IMR-90 (cell line): ENCODE results near the gene SYNRG. TPM values are rescaled to one million over a fixed set of nuclear protein-coding genes. Genes with fewer than 3 reads are reported as not detected.

Experiments
- ATAC-seq: fragments of 200-7000 bp; cut with Tn5 transposase; 2 replicates; pipeline ENCODE4 v1.9.1; 2020; ENCODE audit warnings: low read depth, mild to moderate bottlenecking, moderate library complexity
- BruUV-seq: library from RNA; stranded (reverse); fragments of 400-500 nt; replicated peaks from 2 replicates; lab custom pipeline; 2021; lab: Mats Ljungman, UMichigan
- CTCF ChIA-PET: fragments of 300-600 bp; formaldehyde crosslinking; extraction: SDS; loops from one replicate; lab custom pipeline; 2021; ENCODE audit warnings: antibody characterized with exemption; lab: Yijun Ruan, JAX
- POLR2A ChIA-PET: fragments of 300-600 bp; sonication (Branson Sonifier 250); formaldehyde crosslinking; loops from one replicate; lab custom pipeline; 2022; ENCODE audit warnings: antibody characterized with exemption; ENCODE audit not compliant: unreplicated experiment; lab: Charles Lee
- DNase-seq: peaks from one replicate; pipeline ENCODE4 v3.0.0; 2013
- H2AFZ ChIP-seq: replicated peaks from 2 replicates; pipeline ENCODE3; 2013; ENCODE audit warnings: low read length, mild to moderate bottlenecking; ENCODE audit not compliant: poor library complexity
- H2AK5ac ChIP-seq: 2 replicates; pipeline ENCODE4 v1.6.1; 2013; ENCODE audit warnings: low read depth, low read length, inconsistent platforms
- H2AK9ac ChIP-seq: replicated peaks from 2 replicates; pipeline ENCODE3; 2013; ENCODE audit warnings: mild to moderate bottlenecking, low read depth, low read length, moderate library complexity; ENCODE audit not compliant: poor library complexity
- H2BK120ac ChIP-seq: 2 replicates; pipeline ENCODE4 v1.6.1; 2013; ENCODE audit warnings: low read depth, low read length, inconsistent platforms
- H2BK15ac ChIP-seq: 3 replicates; pipeline ENCODE4 v1.6.1; 2013; ENCODE audit warnings: low read depth, low read length, inconsistent platforms
- H2BK20ac ChIP-seq: 2 replicates; pipeline ENCODE4 v1.6.1; 2013; ENCODE audit warnings: low read depth, mild to moderate bottlenecking, inconsistent platforms, low read length, moderate library complexity
- H2BK5ac ChIP-seq: 2 replicates; pipeline ENCODE4 v1.6.1; 2013; ENCODE audit warnings: mild to moderate bottlenecking, low read depth, low read length, inconsistent platforms; ENCODE audit not compliant: poor library complexity, severe bottlenecking
- H3K14ac ChIP-seq: replicated peaks from 2 replicates; pipeline ENCODE4 v1.6.1; 2013; ENCODE audit warnings: low read depth, low read length, inconsistent platforms
- H3K18ac ChIP-seq: 2 replicates; pipeline ENCODE4 v1.6.1; 2013; ENCODE audit warnings: low read depth, low read length, control low read depth
- H3K23ac ChIP-seq: 2 replicates; pipeline ENCODE4 v1.6.1; 2013; ENCODE audit warnings: low read depth, low read length, inconsistent platforms
- H3K27ac ChIP-seq: 2 replicates; pipeline ENCODE4 v1.5.1; 2013; ENCODE audit warnings: mild to moderate bottlenecking, control low read depth, low read length; ENCODE audit not compliant: insufficient read depth
- H3K27me3 ChIP-seq: 2 replicates; pipeline ENCODE4 v1.6.1; 2013; ENCODE audit warnings: low read length; ENCODE audit not compliant: control insufficient read depth, insufficient read depth
- H3K36me3 ChIP-seq: 2 replicates; pipeline ENCODE4 v1.6.1; 2013; ENCODE audit warnings: low read length, mixed read lengths; ENCODE audit not compliant: control insufficient read depth, insufficient read depth
- H3K4ac ChIP-seq: 2 replicates; pipeline ENCODE4 v1.6.1; 2013; ENCODE audit warnings: low read depth, low read length, inconsistent platforms
- H3K4me1 ChIP-seq: 2 replicates; pipeline ENCODE4 v1.6.1; 2013; ENCODE audit warnings: low read length, mixed read lengths; ENCODE audit not compliant: control insufficient read depth, insufficient read depth
- H3K4me2 ChIP-seq: 2 replicates; pipeline ENCODE4 v1.6.1; 2013; ENCODE audit warnings: low read depth, mild to moderate bottlenecking, control low read depth, low read length, moderate library complexity
- H3K4me3 ChIP-seq: 2 replicates; pipeline ENCODE4 v1.5.1; 2013; ENCODE audit warnings: low read depth, mild to moderate bottlenecking, control low read depth, low read length, moderate library complexity; ENCODE audit not compliant: insufficient read depth
- H3K56ac ChIP-seq: 2 replicates; pipeline ENCODE4 v1.6.1; 2013; ENCODE audit warnings: low read length, inconsistent platforms; ENCODE audit not compliant: insufficient read depth; ENCODE audit errors: extremely low read depth
- H3K79me1 ChIP-seq, 2 experiments: 2 replicates each; pipeline ENCODE4 v1.6.1; 2013; ENCODE audit warnings: low read length in 2 of 2, inconsistent platforms in 1 of 2, low read depth in 1 of 2
- H3K9ac ChIP-seq: 2 replicates; pipeline ENCODE4 v1.6.1; 2013; ENCODE audit warnings: low read depth, low read length, control low read depth
- H3K9me1 ChIP-seq: 2 replicates; pipeline ENCODE4 v1.6.1; 2013; ENCODE audit warnings: low read length, inconsistent platforms; ENCODE audit not compliant: insufficient read depth
- H3K9me3 ChIP-seq: 2 replicates; pipeline ENCODE4 v1.6.1; 2013; ENCODE audit warnings: low read length; ENCODE audit not compliant: control insufficient read depth, insufficient read depth
- H4K20me1 ChIP-seq: 2 replicates; pipeline ENCODE4 v1.6.1; 2013; ENCODE audit warnings: low read length, inconsistent platforms; ENCODE audit not compliant: insufficient read depth
- H4K5ac ChIP-seq: 2 replicates; pipeline ENCODE4 v1.6.1; 2013; ENCODE audit warnings: mild to moderate bottlenecking, low read depth, low read length, control low read depth
- H4K8ac ChIP-seq, 2 experiments: 2 replicates each; pipeline ENCODE4 v1.6.1; 2013; ENCODE audit warnings: low read depth in 2 of 2, low read length in 2 of 2, control low read depth in 1 of 2, inconsistent platforms in 1 of 2
- H4K91ac ChIP-seq: 2 replicates; pipeline ENCODE4 v1.6.1; 2013; ENCODE audit warnings: low read depth, low read length, inconsistent platforms; ENCODE audit not compliant: insufficient read depth
- CEBPB ChIP-seq: IDR thresholded peaks from 2 replicates; pipeline ENCODE4 v1.6.1; 2012; ENCODE audit warnings: low read depth, low read length, improper control_type of control experiment
- CTCF ChIP-seq: conservative IDR thresholded peaks from 2 replicates; pipeline ENCODE4 v1.5.1; 2012; ENCODE audit warnings: mild to moderate bottlenecking, low read depth, low read length, improper control_type of control experiment
- POLR2A ChIP-seq: IDR thresholded peaks from 2 replicates; pipeline ENCODE4 v1.6.1; 2012; ENCODE audit warnings: mild to moderate bottlenecking, low read depth, low read length
- RCOR1 ChIP-seq: IDR thresholded peaks from 2 replicates; pipeline ENCODE4 v1.6.1; 2012; ENCODE audit warnings: mild to moderate bottlenecking, low read length, improper control_type of control experiment; ENCODE audit not compliant: insufficient replicate concordance
- WGBS, 2 experiments: methylation state at CpG; one replicate each; pipeline versions ENCODE4 v1.1.5 to v1.1.7; 2013; ENCODE audit warnings: missing lambda C conversion rate in 2 of 2; ENCODE audit not compliant: insufficient read length in 1 of 2; ENCODE audit errors: extremely low coverage in 2 of 2; 5-methylcytosine and 5-hydroxymethylcytosine counted together
- dilution Hi-C: fragments of 300-500 bp; cut with HindIII; formaldehyde crosslinking; loops from one replicate; pipeline ENCODE4 v1.14.3; 2018; ENCODE audit warnings: low sequenced_read_pairs; ENCODE audit not compliant: unreplicated experiment
- in situ Hi-C: fragments of 300-500 bp; cut with MboI; formaldehyde crosslinking; loops from 3 replicates; pipeline ENCODE4 v1.14.3; 2019; ENCODE audit warnings: low sequenced_read_pairs, inconsistent platforms, mixed read lengths
- intact Hi-C: fragments of 100-400 bp; cut with micrococcal nuclease; formaldehyde crosslinking; loops from 2 replicates; pipeline ENCODE4 v1.10.0; 2022
- polyA plus RNA-seq, 3 experiments: library from polyadenylated mRNA; depleted of rRNA; stranded (reverse); fragments of >200 nt; gene quantifications; 2 replicates each; pipeline ENCODE4 v1.2.3, GENCODE V29; 2012; ENCODE audit warnings: low replicate concordance in 1 of 3
- total RNA-seq: library from RNA; depleted of rRNA; stranded (reverse); fragments of >200 nt; gene quantifications from 2 replicates; pipeline ENCODE4 v1.2.3, GENCODE V29; 2012
- TF ChIP-seq, protein P1 (sequence below): fragments of 150-350 bp; IDR thresholded peaks from 2 replicates; pipeline ENCODE4 v1.6.1; 2017; ENCODE audit warnings: mild to moderate bottlenecking, antibody characterized with exemption, low read length, low read depth

SYNRG gene
- total and polyA plus RNA-seq, 2 of the 4 experiments (the other 2 are of a cell fraction): 11.7 to 15.2 TPM

DNA sequence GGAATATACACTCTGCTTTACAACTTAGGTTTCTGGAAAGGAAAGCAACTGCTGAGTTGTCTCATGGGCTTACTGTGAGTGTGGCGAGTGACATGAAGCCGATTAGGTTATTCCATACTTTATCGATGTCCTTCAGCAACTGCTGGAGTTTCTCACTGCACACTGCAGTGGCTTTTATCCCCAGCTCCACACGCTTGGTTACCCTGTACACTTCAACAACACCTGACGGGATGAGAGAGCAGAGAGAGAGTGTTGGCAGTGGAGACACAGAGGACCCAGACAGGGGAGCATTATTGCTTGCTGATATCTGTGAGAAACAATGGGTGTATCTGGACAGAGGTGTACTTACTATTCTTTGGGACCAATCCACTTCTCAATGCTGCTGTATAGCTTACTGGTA lies 73.3 kb downstream of the SYNRG start:
- Histone ChIP-seq H2BK15ac (no peak overlapping the region), H4K20me1 (0 out of 2 replicates have a peak, but pooled peaks cover 2% of the 10 kb centered on the region), H2AK9ac (no peak overlapping the region), H2BK5ac (no peak overlapping the region), H3K4me2 (no peak overlapping the region), H2AFZ (no peak overlapping the region), H4K91ac (no peak overlapping the region), H3K9me1 (peaks cover under 1% of the 10 kb centered on the region), H2AK5ac (no peak overlapping the region), H3K27me3 (no peaks in the 10 kb centered on the region), H3K79me1 (peaks cover 4 to 15% of the 10 kb centered on the region in 2 experiments; a peak in 3 of 4 replicates), H4K5ac (no peak overlapping the region), H3K9ac (no peak overlapping the region), H3K18ac (no peak overlapping the region), H4K8ac (no peak overlapping the region), H3K4me3 (no peak overlapping the region), H3K56ac (no peak overlapping the region), H3K27ac (no peak overlapping the region), H3K4ac (no peak overlapping the region), H3K23ac (no peak overlapping the region), H3K36me3 (peaks cover 45% of the 10 kb centered on the region), H3K14ac (no peak overlapping the region), H3K4me1 (peaks cover 3% of the 10 kb centered on the region), H2BK120ac (no peak overlapping the region), H2BK20ac (no peak overlapping the region), H3K9me3 (no peaks in the 10 kb centered on the region)
- CTCF ChIA-PET: no interaction called here
- in situ Hi-C loops (no loop called here), intact Hi-C loops (no loop called here), dilution Hi-C loops (no loop called here)
- 96% methylated on average over 3 of the region's 5 CpGs; no CpG with 5 or more reads in 1 of the 2 experiments for WGBS, 2 experiments
- TF ChIP-seq, protein P1, sequence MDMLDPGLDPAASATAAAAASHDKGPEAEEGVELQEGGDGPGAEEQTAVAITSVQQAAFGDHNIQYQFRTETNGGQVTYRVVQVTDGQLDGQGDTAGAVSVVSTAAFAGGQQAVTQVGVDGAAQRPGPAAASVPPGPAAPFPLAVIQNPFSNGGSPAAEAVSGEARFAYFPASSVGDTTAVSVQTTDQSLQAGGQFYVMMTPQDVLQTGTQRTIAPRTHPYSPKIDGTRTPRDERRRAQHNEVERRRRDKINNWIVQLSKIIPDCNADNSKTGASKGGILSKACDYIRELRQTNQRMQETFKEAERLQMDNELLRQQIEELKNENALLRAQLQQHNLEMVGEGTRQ: no peak
- no peak for TF ChIP-seq RCOR1
- no peak for TF ChIP-seq POLR2A
- no peak for TF ChIP-seq CEBPB
- TF ChIP-seq CTCF: no peak
- ATAC-seq: no peak
- POLR2A ChIA-PET: no interaction called here
- no peak for DNase-seq
- no TSS peak for BruUV-seq
